ENCODE data around the gene RREB1.

- TF ChIP-seq CTCF (conservative IDR thresholded peaks at IDR 0.05 in 1 of 2, IDR thresholded peaks at IDR 0.05 in 1 of 2; ENCODE audit: extremely low read depth in 1 of 2, insufficient read depth in 1 of 2, low read depth in 1 of 2, low read length in 2 of 2): no peak
- no peak for TF ChIP-seq EZH2 (IDR thresholded peaks at IDR 0.05; ENCODE audit: borderline replicate concordance, low read length)
Observed at GRCh38 chr6:7200598-7201443, 93.1 kb downstream of the RREB1 start.
